Measurements from ENCODE around the gene GRB10. TPM values are rescaled to one million over a fixed set of nuclear protein-coding genes. Genes with fewer than 3 reads are reported as not detected.

Gene GRB10
- total RNA-seq, 5 donors from 2014 or later (not counting 1 experiment from before 2014, with no cell fraction given) = 7.1 to 11.1 (median 10.1) TPM

DNA sequence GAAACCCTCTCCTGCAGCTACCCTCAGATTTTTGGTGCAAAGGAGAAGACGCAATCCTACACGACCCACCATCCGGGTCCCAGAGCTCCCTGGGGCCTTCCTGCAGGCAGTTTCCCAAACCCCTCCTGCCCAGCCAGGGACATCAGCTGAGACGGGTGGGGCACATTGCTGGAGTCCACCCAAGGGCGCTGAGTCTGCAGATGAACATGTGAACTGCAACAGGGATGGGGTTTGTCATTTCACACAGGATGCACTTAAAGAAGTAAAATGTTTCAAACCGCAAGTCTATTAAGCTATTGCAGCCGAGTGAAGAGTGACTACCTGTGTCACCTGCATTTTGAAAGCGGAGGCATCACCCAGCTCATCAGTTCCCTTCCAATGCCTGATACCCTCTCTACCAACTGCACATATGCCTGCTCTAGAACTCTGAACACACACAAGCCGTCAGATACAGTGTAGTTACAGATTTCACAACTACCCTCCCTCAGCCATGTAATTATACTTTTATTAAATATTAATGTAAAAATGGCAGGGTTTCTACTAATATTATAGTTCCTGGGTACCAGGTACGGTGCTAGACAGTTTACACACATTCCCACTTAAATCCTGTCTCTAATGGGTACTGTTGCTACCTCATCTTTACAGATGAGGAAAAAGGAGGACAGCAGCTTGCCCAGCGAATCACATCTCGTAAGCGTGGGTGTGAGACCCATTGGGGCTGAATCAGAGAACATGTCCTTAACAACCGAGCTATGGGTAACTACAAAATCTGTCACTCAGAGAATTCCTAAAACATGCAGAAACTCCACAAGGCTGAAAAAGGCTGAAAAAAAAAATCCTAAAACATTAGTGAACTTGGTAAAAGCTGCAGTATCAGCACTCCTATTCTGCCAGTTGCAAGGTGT lies 71.2 kb downstream of the GRB10 start:
- no peaks in the 10 kb centered on the region for H3K36me3 Mint-ChIP-seq

DNA sequence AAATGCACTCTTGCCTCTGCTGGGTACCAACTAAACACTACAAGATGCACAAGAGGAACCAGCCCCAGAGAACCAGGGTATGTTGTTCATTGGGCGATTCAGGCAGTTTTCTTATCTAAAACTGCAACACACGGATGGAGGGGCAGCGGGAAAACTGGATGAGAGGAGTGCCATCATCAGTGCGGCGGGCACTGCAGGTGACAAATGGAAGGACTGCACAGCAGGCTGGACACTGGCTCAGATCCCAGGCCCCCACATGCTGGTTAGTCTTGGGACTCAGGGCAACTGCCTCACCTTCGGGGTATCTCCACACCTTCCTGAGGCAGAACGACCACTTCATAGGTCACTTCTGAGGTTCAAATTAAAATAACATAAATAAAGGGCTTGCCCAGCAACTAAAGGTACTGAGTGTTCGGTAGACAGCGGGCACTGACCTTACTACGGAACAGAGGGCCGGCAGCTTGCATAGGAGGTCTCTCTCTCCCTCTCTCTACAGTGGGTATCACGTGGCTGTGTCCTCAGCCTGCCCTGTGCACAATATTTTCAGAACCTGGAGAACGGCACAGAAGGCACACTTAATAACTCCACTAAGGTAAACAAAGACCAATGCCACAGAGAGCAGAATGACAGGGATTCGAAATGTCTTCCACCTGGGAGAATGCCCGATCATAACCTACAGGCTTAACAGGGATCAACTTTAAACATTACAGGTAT lies 72.1 kb downstream of the GRB10 start:
- H3K27ac ChIP-seq (ENCODE audit: low read length) = no peak overlapping the region
- no peaks in the 10 kb centered on the region for H3K4me1 ChIP-seq (ENCODE audit: control insufficient read depth in 1 of 2, extremely low read depth in 1 of 2, insufficient read depth in 2 of 2, low read length in 2 of 2)
- peaks cover 0 to 3% of the 10 kb centered on the region in 2 experiments for H3K27me3 ChIP-seq (replicated peaks in 1 of 2; ENCODE audit: control insufficient read depth in 2 of 2, extremely low read depth in 1 of 2, insufficient read depth in 2 of 2, low read length in 1 of 2)
- no peak overlapping the region for H3K4me3 ChIP-seq (ENCODE audit: control insufficient read depth in 1 of 2, extremely low read depth in 1 of 2, low read length in 1 of 2)
- DNase-seq = no peak
- no peak overlapping the region for H3K4me3 Mint-ChIP-seq
- WGBS (ENCODE audit: insufficient coverage) = 94% methylated on average over 10 of the region's 15 CpGs
- ChIA-PET POLR2A (no interaction called here), CTCF (no interaction called here)
- no peak for ATAC-seq (replicated peaks in 1 of 4)
- H3K27ac Mint-ChIP-seq = no peak overlapping the region
- peaks cover 0 to 1% of the 10 kb centered on the region in 2 donors for H3K27me3 Mint-ChIP-seq
- H3K4me1 Mint-ChIP-seq = peaks cover 8 to 13% (median 11%) of the 10 kb centered on the region in 3 donors
- peaks cover 0 to 4% (median 0%) of the 10 kb centered on the region in 3 donors for H3K9me3 Mint-ChIP-seq
- H3K9me3 ChIP-seq = no peaks in the 10 kb centered on the region
- no peaks in the 10 kb centered on the region for H3K36me3 ChIP-seq (ENCODE audit: control insufficient read depth in 2 of 2, extremely low read depth in 1 of 2, insufficient read depth in 1 of 2, low read length in 1 of 2)
- H3K36me3 Mint-ChIP-seq = no peaks in the 10 kb centered on the region

More for the DNA sequence above, 71.2 kb downstream of the GRB10 start:
- H3K4me3 ChIP-seq (ENCODE audit: control insufficient read depth in 1 of 2, extremely low read depth in 1 of 2, low read length in 1 of 2) = no peak overlapping the region
- H3K4me1 ChIP-seq (ENCODE audit: control insufficient read depth in 1 of 2, extremely low read depth in 1 of 2, insufficient read depth in 2 of 2, low read length in 2 of 2) = no peaks in the 10 kb centered on the region
- DNase-seq = no peak
- H3K27ac Mint-ChIP-seq = no peak overlapping the region
- WGBS (ENCODE audit: insufficient coverage) = 73% methylated on average over 4 of the region's 14 CpGs
- H3K27me3 Mint-ChIP-seq = peaks cover 0 to 8% of the 10 kb centered on the region in 2 donors
- no peak overlapping the region for H3K4me3 Mint-ChIP-seq
- H3K27ac ChIP-seq (ENCODE audit: low read length) = no peak overlapping the region
- POLR2A ChIA-PET = no interaction called here
- H3K36me3 ChIP-seq (ENCODE audit: control insufficient read depth in 2 of 2, extremely low read depth in 1 of 2, insufficient read depth in 1 of 2, low read length in 1 of 2) = no peaks in the 10 kb centered on the region
- peaks cover 0 to 3% of the 10 kb centered on the region in 2 experiments for H3K27me3 ChIP-seq (replicated peaks in 1 of 2; ENCODE audit: control insufficient read depth in 2 of 2, extremely low read depth in 1 of 2, insufficient read depth in 2 of 2, low read length in 1 of 2)
- H3K9me3 ChIP-seq = no peaks in the 10 kb centered on the region
- ATAC-seq (replicated peaks in 1 of 4) = no peak
- peaks cover 8 to 13% (median 11%) of the 10 kb centered on the region in 3 donors for H3K4me1 Mint-ChIP-seq
- CTCF ChIA-PET = interaction anchor here in 1 of 2 donors (0.6 kb wide), 1 partner anchor 30 kb away, joined by 3 read pairs; no protein-coding TSS in a partner anchor
- H3K9me3 Mint-ChIP-seq = peaks cover 0 to 4% (median 0%) of the 10 kb centered on the region in 3 donors

DNA sequence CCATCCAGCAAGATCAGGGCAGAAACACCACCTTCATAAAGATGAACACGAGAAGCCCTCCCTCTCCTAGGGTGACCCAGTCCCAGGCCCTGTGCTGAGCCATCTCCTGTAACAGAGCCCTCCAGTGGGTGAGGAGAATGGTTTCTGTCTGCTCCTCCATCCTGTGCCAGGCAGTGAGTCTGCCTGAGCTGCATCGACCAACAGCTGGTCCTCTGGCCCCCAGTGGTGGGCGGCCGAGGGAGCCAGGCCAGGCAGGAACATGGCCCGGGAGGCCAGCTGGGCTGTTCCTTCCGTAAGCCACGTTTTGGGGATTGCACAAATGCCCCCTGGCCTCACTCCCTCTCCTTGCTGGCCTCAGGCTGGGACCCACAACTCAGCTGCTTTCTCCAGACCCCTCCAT lies 73.5 kb downstream of the GRB10 start:
- Histone ChIP-seq H3K27ac (ENCODE audit: low read length) (no peak overlapping the region), H3K4me3 (ENCODE audit: control insufficient read depth in 1 of 2, extremely low read depth in 1 of 2, low read length in 1 of 2) (no peak overlapping the region), H3K36me3 (ENCODE audit: control insufficient read depth in 2 of 2, extremely low read depth in 1 of 2, insufficient read depth in 1 of 2, low read length in 1 of 2) (no peaks in the 10 kb centered on the region), H3K9me3 (no peaks in the 10 kb centered on the region), H3K4me1 (ENCODE audit: control insufficient read depth in 1 of 2, extremely low read depth in 1 of 2, insufficient read depth in 2 of 2, low read length in 2 of 2) (no peaks in the 10 kb centered on the region), H3K27me3 (replicated peaks in 1 of 2; ENCODE audit: control insufficient read depth in 2 of 2, extremely low read depth in 1 of 2, insufficient read depth in 2 of 2, low read length in 1 of 2) (peaks cover 0 to 3% of the 10 kb centered on the region in 2 experiments)
- Mint-ChIP-seq H3K27me3 (peaks cover 0 to 3% of the 10 kb centered on the region in 2 donors), H3K27ac (no peak overlapping the region), H3K4me3 (no peak overlapping the region), H3K4me1 (peaks cover 5 to 13% (median 11%) of the 10 kb centered on the region in 3 donors), H3K9me3 (peaks cover 0 to 4% (median 0%) of the 10 kb centered on the region in 3 donors), H3K36me3 (no peaks in the 10 kb centered on the region)
- 95% methylated on average over 4 of the region's 7 CpGs for WGBS (ENCODE audit: insufficient coverage)
- ATAC-seq (replicated peaks in 1 of 4) (no peak), DNase-seq (no peak)
- POLR2A ChIA-PET = no interaction called here
- CTCF ChIA-PET = no interaction called here

DNA sequence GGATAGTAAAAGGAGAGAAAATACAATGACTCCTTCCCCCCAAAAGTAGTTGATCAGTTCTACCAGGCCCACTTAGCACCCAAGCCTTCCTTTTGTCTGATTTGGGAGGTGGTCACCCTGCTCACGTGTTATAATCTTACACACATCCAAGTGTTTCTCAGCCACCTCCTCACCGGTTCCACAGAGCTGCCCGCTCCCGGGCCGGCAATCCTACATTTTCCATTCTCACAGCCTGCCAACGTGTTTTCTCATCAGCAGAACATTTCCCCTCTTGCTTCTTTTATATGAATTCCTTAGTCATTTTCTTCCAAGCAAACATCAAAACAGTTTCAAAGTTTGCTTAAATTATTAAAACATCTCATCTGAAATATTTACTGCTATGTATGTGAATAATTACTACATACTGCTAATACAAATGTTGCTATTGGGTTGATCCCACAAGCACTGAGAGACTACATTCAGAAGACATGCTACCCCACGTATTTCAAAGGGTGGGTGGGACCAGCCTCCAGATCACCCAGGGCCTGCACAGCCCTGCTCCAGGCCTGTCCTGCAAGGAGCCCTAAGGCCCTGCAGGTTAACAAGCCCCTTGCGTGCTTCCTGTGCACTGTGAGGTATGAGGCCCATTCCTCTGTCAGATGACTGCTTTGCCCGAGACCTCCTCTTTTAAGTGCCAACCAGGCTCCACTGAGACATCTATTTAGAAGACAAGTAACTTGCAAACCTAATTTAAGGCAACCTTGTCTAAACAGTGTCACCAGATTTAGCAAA lies 75.3 kb downstream of the GRB10 start:
- H3K27me3 Mint-ChIP-seq = peaks cover 0 to 3% of the 10 kb centered on the region in 2 donors
- no peak overlapping the region for H3K4me3 Mint-ChIP-seq
- H3K4me1 ChIP-seq (ENCODE audit: control insufficient read depth in 1 of 2, extremely low read depth in 1 of 2, insufficient read depth in 2 of 2, low read length in 2 of 2) = no peaks in the 10 kb centered on the region
- no peaks in the 10 kb centered on the region for H3K9me3 Mint-ChIP-seq
- H3K4me1 Mint-ChIP-seq = peaks cover 0 to 3% (median 1%) of the 10 kb centered on the region in 3 donors
- no peak overlapping the region for H3K27ac Mint-ChIP-seq
- no peaks in the 10 kb centered on the region for H3K36me3 ChIP-seq (ENCODE audit: control insufficient read depth in 2 of 2, extremely low read depth in 1 of 2, insufficient read depth in 1 of 2, low read length in 1 of 2)
- H3K9me3 ChIP-seq = no peaks in the 10 kb centered on the region
- no peak overlapping the region for H3K27ac ChIP-seq (ENCODE audit: low read length)
- 96% methylated on average over 6 of the region's 9 CpGs for WGBS (ENCODE audit: insufficient coverage)
- no peak overlapping the region for H3K4me3 ChIP-seq (ENCODE audit: control insufficient read depth in 1 of 2, extremely low read depth in 1 of 2, low read length in 1 of 2)
- DNase-seq (no peak), ATAC-seq (replicated peaks in 1 of 4) (no peak)
- POLR2A ChIA-PET = no interaction called here
- CTCF ChIA-PET = no interaction called here
- H3K36me3 Mint-ChIP-seq = no peaks in the 10 kb centered on the region
- H3K27me3 ChIP-seq (replicated peaks in 1 of 2; ENCODE audit: control insufficient read depth in 2 of 2, extremely low read depth in 1 of 2, insufficient read depth in 2 of 2, low read length in 1 of 2) = peaks cover 0 to 3% of the 10 kb centered on the region in 2 experiments

DNA sequence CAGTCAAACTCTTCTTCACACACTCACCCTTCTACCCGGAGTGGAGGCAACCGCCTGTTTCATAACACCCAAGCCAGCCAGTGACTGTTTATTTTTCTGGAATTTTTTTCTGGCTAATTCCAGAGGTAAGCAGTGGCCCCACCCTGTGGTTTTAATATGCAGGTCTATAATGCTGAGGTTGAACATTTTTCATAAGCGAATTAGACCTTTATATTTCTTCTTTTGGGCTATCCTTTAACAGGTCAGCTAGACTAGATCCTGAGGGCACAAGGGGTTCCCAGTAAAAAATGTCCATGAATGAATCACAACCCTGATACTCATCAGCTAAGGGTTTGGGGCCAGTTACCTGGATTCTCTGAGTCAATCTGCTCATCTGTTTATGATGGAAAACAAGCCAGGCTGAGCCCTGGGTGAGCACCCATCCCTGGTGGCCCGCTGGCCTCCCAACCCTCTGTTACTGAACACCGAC lies 76.2 kb downstream of the GRB10 start:
- 100% methylated on average over 1 of the region's 5 CpGs for WGBS (ENCODE audit: insufficient coverage)
- Mint-ChIP-seq H3K4me3 (no peak overlapping the region), H3K4me1 (no peaks in the 10 kb centered on the region), H3K27me3 (peaks cover 0 to 3% of the 10 kb centered on the region in 2 donors), H3K9me3 (no peaks in the 10 kb centered on the region), H3K27ac (no peak overlapping the region), H3K36me3 (no peaks in the 10 kb centered on the region)
- no peaks in the 10 kb centered on the region for H3K4me1 ChIP-seq (ENCODE audit: control insufficient read depth in 1 of 2, extremely low read depth in 1 of 2, insufficient read depth in 2 of 2, low read length in 2 of 2)
- ChIA-PET CTCF (no interaction called here), POLR2A (no interaction called here)
- H3K27ac ChIP-seq (ENCODE audit: low read length) = no peak overlapping the region
- H3K36me3 ChIP-seq (ENCODE audit: control insufficient read depth in 2 of 2, extremely low read depth in 1 of 2, insufficient read depth in 1 of 2, low read length in 1 of 2) = no peaks in the 10 kb centered on the region
- H3K4me3 ChIP-seq (ENCODE audit: control insufficient read depth in 1 of 2, extremely low read depth in 1 of 2, low read length in 1 of 2) = no peak overlapping the region
- ATAC-seq (replicated peaks in 1 of 4) (no peak), DNase-seq (no peak)
- peaks cover 0 to 7% of the 10 kb centered on the region in 2 experiments for H3K27me3 ChIP-seq (replicated peaks in 1 of 2; ENCODE audit: control insufficient read depth in 2 of 2, extremely low read depth in 1 of 2, insufficient read depth in 2 of 2, low read length in 1 of 2)
- no peaks in the 10 kb centered on the region for H3K9me3 ChIP-seq

DNA sequence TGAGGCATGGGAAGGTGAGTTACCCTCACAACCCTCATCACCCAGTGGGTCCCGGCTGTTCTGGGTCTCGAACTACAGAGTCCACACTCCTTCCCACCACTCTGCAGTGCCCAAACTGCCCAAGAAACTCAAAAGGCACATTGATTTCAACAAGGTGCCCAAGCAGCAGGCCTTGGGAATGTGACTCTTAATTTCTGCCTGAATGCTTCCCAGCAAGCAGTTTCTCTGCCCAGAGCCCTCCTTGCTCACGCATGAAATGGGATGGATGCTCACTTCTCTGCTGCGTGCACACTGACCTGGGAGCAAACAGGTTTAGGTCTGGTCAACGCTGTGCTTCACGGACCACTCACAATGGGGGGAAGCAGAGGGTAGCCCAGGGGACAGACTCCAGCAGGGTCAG lies 77.9 kb downstream of the GRB10 start:
- Mint-ChIP-seq H3K36me3 (no peaks in the 10 kb centered on the region), H3K9me3 (no peaks in the 10 kb centered on the region), H3K27ac (no peak overlapping the region), H3K4me1 (no peaks in the 10 kb centered on the region), H3K27me3 (peaks cover 0 to 3% of the 10 kb centered on the region in 2 donors), H3K4me3 (no peak overlapping the region)
- Histone ChIP-seq H3K27ac (ENCODE audit: low read length) (no peak overlapping the region), H3K4me3 (ENCODE audit: control insufficient read depth in 1 of 2, extremely low read depth in 1 of 2, low read length in 1 of 2) (no peak overlapping the region), H3K36me3 (ENCODE audit: control insufficient read depth in 2 of 2, extremely low read depth in 1 of 2, insufficient read depth in 1 of 2, low read length in 1 of 2) (no peaks in the 10 kb centered on the region), H3K9me3 (no peaks in the 10 kb centered on the region), H3K27me3 (replicated peaks in 1 of 2; ENCODE audit: control insufficient read depth in 2 of 2, extremely low read depth in 1 of 2, insufficient read depth in 2 of 2, low read length in 1 of 2) (peaks cover 0 to 7% of the 10 kb centered on the region in 2 experiments), H3K4me1 (ENCODE audit: control insufficient read depth in 1 of 2, extremely low read depth in 1 of 2, insufficient read depth in 2 of 2, low read length in 2 of 2) (no peaks in the 10 kb centered on the region)
- POLR2A ChIA-PET = no interaction called here
- DNase-seq (no peak), ATAC-seq (replicated peaks in 1 of 4) (no peak)
- 87% methylated on average over 5 of the region's 6 CpGs for WGBS (ENCODE audit: insufficient coverage)
- CTCF ChIA-PET = interaction anchor here in 1 of 2 donors (0.6 kb wide), 2 partner anchors 39 to 143 kb away, joined by 3 read pairs; no protein-coding TSS in a partner anchor
